A549 (cell line): ENCODE measurements around the gene AIG1. TPM values are rescaled to one million over a fixed set of nuclear protein-coding genes. Genes with fewer than 3 reads are reported as not detected.

Experiments
- ATAC-seq, 2 experiments: fragments of 200-7000 bp in 1 of 2; fragments of >200 bp in 1 of 2; cut with Nextera tagmentation in 1 of 2; cut with Tn5 transposase in 1 of 2; 3 replicates each; pipeline versions ENCODE4 v1.8.0 to v1.9.1; 2018 to 2020; ENCODE audit warnings: mild to moderate bottlenecking in 1 of 2, moderate library complexity in 1 of 2
- CTCF ChIA-PET: fragments of 300-600 bp; sonication (Branson Sonifier 250); formaldehyde crosslinking; extraction: SDS; loops from one replicate; lab custom pipeline; 2021; ENCODE audit warnings: antibody characterized with exemption, inconsistent platforms; lab: Yijun Ruan, JAX
- POLR2A ChIA-PET: fragments of 350-600 bp; formaldehyde crosslinking; extraction: SDS; loops from one replicate; lab custom pipeline; 2021; ENCODE audit warnings: antibody characterized with exemption, inconsistent platforms; lab: Yijun Ruan, JAX
- DNase-seq, 2 experiments: peaks; one replicate each; pipeline versions ENCODE4 v3.0.0 to v3.0.0-alpha.2; 2011 to 2016; ENCODE audit warnings: low read depth in 1 of 2, low spot score in 1 of 2
- FAIRE-seq: peaks from 2 replicates; lab custom pipeline; 2011; peaks lifted over from hg19 to GRCh38; lab: Jason Lieb, UNC
- H3K27ac ChIP-seq, 2 experiments: fragments of >200 bp; sonication (Bioruptor Twin); formaldehyde crosslinking; 3 replicates each; pipeline ENCODE4 v1.5.1; 2016 to 2017
- H3K4me1 ChIP-seq: fragments of >200 bp; sonication (Bioruptor Twin); formaldehyde crosslinking; 3 replicates; pipeline ENCODE4 v1.6.1; 2016
- H3K4me2 ChIP-seq: fragments of >200 bp; sonication (Bioruptor Twin); formaldehyde crosslinking; 3 replicates; pipeline ENCODE4 v1.6.1; 2016
- H3K4me3 ChIP-seq: fragments of >200 bp; sonication (Bioruptor Twin); formaldehyde crosslinking; 3 replicates; pipeline ENCODE4 v1.5.1; 2016
- H3K9me3 ChIP-seq: fragments of >200 bp; sonication (Bioruptor Twin); formaldehyde crosslinking; 3 replicates; pipeline ENCODE4 v1.6.1; 2016
- BCL3 ChIP-seq: fragments of >200 bp; sonication (Bioruptor Twin); formaldehyde crosslinking; IDR thresholded peaks from 3 replicates; pipeline ENCODE4 v1.6.1; 2016
- BHLHE40 ChIP-seq: IDR thresholded peaks from 2 replicates; pipeline ENCODE4 v1.6.1; 2012; ENCODE audit warnings: low read depth, low read length, inconsistent platforms
- CBX8 ChIP-seq: fragments of 200-600 bp; sonication (generic); IDR thresholded peaks from 2 replicates; pipeline ENCODE4 v1.6.1; 2016
- CEBPB ChIP-seq, 2 experiments: fragments of >200 bp in 1 of 2; sonication (Bioruptor Twin) in 1 of 2; formaldehyde crosslinking in 1 of 2; IDR thresholded peaks; 2 replicates each; pipeline ENCODE4 v1.6.1; 2012 to 2016
- ESRRA ChIP-seq: fragments of 150-350 bp; IDR thresholded peaks from 2 replicates; pipeline ENCODE4 v1.6.1; 2014; ENCODE audit warnings: mild to moderate bottlenecking, low read length, borderline replicate concordance
- FOSB ChIP-seq: fragments of 250-450 bp; sonication (Bioruptor Pico); IDR thresholded peaks from 2 replicates; pipeline ENCODE4 v1.5.0; 2020; ENCODE audit warnings: mild to moderate bottlenecking, moderate library complexity
- FOSL2 ChIP-seq, 2 experiments: fragments of 450-650 bp in 1 of 2; fragments of >200 bp in 1 of 2; sonication (Bioruptor Twin) in 1 of 2; formaldehyde crosslinking; IDR thresholded peaks; 2 replicates each; pipeline versions ENCODE4 v1.5.0 to v1.6.1; 2016 to 2020; ENCODE audit warnings: mild to moderate bottlenecking in 1 of 2, moderate library complexity in 1 of 2
- FOXS1 ChIP-seq: fragments of 250-450 bp; sonication (Bioruptor Pico); IDR thresholded peaks from 2 replicates; pipeline ENCODE4 v1.5.0; 2020; ENCODE audit warnings: mild to moderate bottlenecking, moderate library complexity
- HES2 ChIP-seq: fragments of >200 bp; sonication (Bioruptor Twin); formaldehyde crosslinking; IDR thresholded peaks from 2 replicates; pipeline ENCODE4 v1.6.1; 2016
- JUN ChIP-seq, 2 experiments: fragments of >200 bp; sonication (Bioruptor Twin); formaldehyde crosslinking; IDR thresholded peaks; 2 replicates in 1 of 2; 3 replicates in 1 of 2; pipeline ENCODE4 v1.6.1; 2016 to 2017
- KDM1A ChIP-seq: fragments of 200-600 bp; sonication (generic); IDR thresholded peaks from 2 replicates; pipeline ENCODE4 v1.6.1; 2016; ENCODE audit warnings: low read depth, mild to moderate bottlenecking
- NFE2L2 ChIP-seq: fragments of 150-350 bp; conservative IDR thresholded peaks from 2 replicates; pipeline ENCODE4 v1.6.1; 2014; ENCODE audit warnings: low read length
- NR3C1 ChIP-seq: fragments of >200 bp; sonication (Bioruptor Twin); formaldehyde crosslinking; IDR thresholded peaks from 3 replicates; pipeline ENCODE4 v1.6.1; 2017
- PBX3 ChIP-seq: IDR thresholded peaks from 2 replicates; pipeline ENCODE4 v1.6.1; 2012
- WGBS: methylation state at CpG from one replicate; pipeline ENCODE4 v1.1.6; 2017; ENCODE audit errors: missing lambda C conversion rate; 5-methylcytosine and 5-hydroxymethylcytosine counted together
- polyA plus RNA-seq, 4 experiments: library from polyadenylated mRNA; depleted of rRNA in 3 of 4; stranded (reverse); fragments of >200 nt; fragmentation: RNase III in 1 of 4; extraction: RNeasy Plus Mini Kit Qiagen cat#74134 plus additional on column Dnase treatment in 1 of 4; gene quantifications; 2 replicates in 3 of 4; 3 replicates in 1 of 4; pipeline ENCODE4 v1.2.3, GENCODE V29; 2011 to 2017
- TF ChIP-seq, protein P1 (sequence below): fragments of 200-600 bp; sonication (generic); IDR thresholded peaks from 2 replicates; pipeline ENCODE4 v1.6.1; 2016; ENCODE audit warnings: antibody characterized with exemption, mild to moderate bottlenecking, moderate library complexity
- TF ChIP-seq, protein P2 (sequence below): fragments of 250-450 bp; sonication (Bioruptor Pico); IDR thresholded peaks from 2 replicates; pipeline ENCODE4 v1.5.0; 2020; ENCODE audit warnings: low read depth, mild to moderate bottlenecking, moderate library complexity
- TF ChIP-seq, protein P3 (sequence below): fragments of 150-350 bp; IDR thresholded peaks from 2 replicates; pipeline ENCODE4 v1.6.1; 2014; ENCODE audit warnings: low read depth, mild to moderate bottlenecking, low read length

Gene AIG1
- polyA plus RNA-seq, 2 of the 4 experiments (the other 2 are of a cell fraction), result 29.5 to 38.3 TPM

- CTCF ChIA-PET, result interaction anchor here (0.5 kb wide), 1 partner anchor 11 kb away, joined by 4 read pairs; no protein-coding TSS in a partner anchor
- POLR2A ChIA-PET, result no interaction called here
- ATAC-seq (no peak), DNase-seq (no peak), FAIRE-seq (no peak)
- Histone ChIP-seq H3K27ac (no peak overlapping the region), H3K4me1 (no peaks in the 10 kb centered on the region), H3K4me2 (no peak overlapping the region), H3K9me3 (no peaks in the 10 kb centered on the region), H3K4me3 (no peak overlapping the region)
- TF ChIP-seq FOSL2 (IDR thresholded peaks at IDR 0.05) (no peak), FOSL2 (CRISPR knock-in tag; IDR thresholded peaks at IDR 0.05) (no peak), CBX8 (no peak)
- 74% methylated on average over 2 of the region's 2 CpGs for WGBS
Measured at GRCh38 chr6:143107440-143107839, 46.8 kb downstream of the AIG1 start.

- H3K9me3 ChIP-seq, result no peaks in the 10 kb centered on the region
- H3K4me1 ChIP-seq, result no peaks in the 10 kb centered on the region
- DNase-seq, result no peak
- 80% methylated on average over 6 of the region's 6 CpGs for WGBS
- no peak overlapping the region for H3K27ac ChIP-seq
- no peak for ATAC-seq
- H3K4me2 ChIP-seq, result no peak overlapping the region
- POLR2A ChIA-PET, result no interaction called here
- TF ChIP-seq KDM1A (no peak), ESRRA (no peak), HES2 (no peak), NFE2L2 (no peak), JUN (IDR thresholded peaks at IDR 0.05) (no peak), NR3C1 (no peak), BHLHE40 (no peak), FOXS1 (CRISPR knock-in tag) (no peak)
- TF ChIP-seq, protein P1, sequence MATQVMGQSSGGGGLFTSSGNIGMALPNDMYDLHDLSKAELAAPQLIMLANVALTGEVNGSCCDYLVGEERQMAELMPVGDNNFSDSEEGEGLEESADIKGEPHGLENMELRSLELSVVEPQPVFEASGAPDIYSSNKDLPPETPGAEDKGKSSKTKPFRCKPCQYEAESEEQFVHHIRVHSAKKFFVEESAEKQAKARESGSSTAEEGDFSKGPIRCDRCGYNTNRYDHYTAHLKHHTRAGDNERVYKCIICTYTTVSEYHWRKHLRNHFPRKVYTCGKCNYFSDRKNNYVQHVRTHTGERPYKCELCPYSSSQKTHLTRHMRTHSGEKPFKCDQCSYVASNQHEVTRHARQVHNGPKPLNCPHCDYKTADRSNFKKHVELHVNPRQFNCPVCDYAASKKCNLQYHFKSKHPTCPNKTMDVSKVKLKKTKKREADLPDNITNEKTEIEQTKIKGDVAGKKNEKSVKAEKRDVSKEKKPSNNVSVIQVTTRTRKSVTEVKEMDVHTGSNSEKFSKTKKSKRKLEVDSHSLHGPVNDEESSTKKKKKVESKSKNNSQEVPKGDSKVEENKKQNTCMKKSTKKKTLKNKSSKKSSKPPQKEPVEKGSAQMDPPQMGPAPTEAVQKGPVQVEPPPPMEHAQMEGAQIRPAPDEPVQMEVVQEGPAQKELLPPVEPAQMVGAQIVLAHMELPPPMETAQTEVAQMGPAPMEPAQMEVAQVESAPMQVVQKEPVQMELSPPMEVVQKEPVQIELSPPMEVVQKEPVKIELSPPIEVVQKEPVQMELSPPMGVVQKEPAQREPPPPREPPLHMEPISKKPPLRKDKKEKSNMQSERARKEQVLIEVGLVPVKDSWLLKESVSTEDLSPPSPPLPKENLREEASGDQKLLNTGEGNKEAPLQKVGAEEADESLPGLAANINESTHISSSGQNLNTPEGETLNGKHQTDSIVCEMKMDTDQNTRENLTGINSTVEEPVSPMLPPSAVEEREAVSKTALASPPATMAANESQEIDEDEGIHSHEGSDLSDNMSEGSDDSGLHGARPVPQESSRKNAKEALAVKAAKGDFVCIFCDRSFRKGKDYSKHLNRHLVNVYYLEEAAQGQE, result no peak
- TF ChIP-seq, all 56 proteins: peak for 0
- FAIRE-seq, result no peak
- H3K4me3 ChIP-seq, result no peak overlapping the region
- CTCF ChIA-PET, result interaction anchor here (0.5 kb wide), 1 partner anchor 10 kb away, joined by 4 read pairs; no protein-coding TSS in a partner anchor
Measured at GRCh38 chr6:143107911-143108761, 47.4 kb downstream of the AIG1 start.

DNA sequence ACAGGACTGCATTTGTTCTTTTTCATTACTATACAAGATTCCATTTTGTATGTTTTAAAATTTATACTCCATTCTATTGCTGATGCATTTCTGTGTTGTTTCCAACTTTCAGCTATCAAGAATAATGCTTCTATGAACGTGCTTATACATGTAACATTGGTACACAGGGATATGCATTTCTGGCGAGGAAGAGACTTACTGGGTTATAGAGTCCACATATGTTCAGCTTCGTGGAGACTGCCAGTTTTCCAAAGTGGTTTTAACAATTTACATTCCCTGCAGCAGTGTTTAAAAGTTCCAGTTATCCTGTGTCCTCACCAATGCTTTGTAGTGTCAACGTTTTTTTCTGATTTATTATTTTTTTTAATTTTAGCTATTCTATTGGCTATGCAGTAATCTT is 48.5 kb downstream of the AIG1 start:
- ChIA-PET CTCF (no interaction called here), POLR2A (no interaction called here)
- H3K9me3 ChIP-seq, result no peaks in the 10 kb centered on the region
- no peak overlapping the region for H3K4me3 ChIP-seq
- H3K27ac ChIP-seq, result no peak overlapping the region
- no peak for ATAC-seq
- H3K4me2 ChIP-seq, result no peak overlapping the region
- 62% methylated on average over 4 of the region's 4 CpGs for WGBS
- no peak for FAIRE-seq
- H3K4me1 ChIP-seq, result no peaks in the 10 kb centered on the region
- DNase-seq, result no peak
- TF ChIP-seq CEBPB (IDR thresholded peaks at IDR 0.05) (no peak), PBX3 (no peak), FOSL2 (IDR thresholded peaks at IDR 0.05) (no peak), FOSL2 (CRISPR knock-in tag; IDR thresholded peaks at IDR 0.05) (no peak), FOSB (no peak), JUN (IDR thresholded peaks at IDR 0.05) (no peak), BCL3 (no peak), BHLHE40 (no peak)
- TF ChIP-seq, protein P2, sequence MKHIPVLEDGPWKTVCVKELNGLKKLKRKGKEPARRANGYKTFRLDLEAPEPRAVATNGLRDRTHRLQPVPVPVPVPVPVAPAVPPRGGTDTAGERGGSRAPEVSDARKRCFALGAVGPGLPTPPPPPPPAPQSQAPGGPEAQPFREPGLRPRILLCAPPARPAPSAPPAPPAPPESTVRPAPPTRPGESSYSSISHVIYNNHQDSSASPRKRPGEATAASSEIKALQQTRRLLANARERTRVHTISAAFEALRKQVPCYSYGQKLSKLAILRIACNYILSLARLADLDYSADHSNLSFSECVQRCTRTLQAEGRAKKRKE (CRISPR knock-in tag), result no peak
- TF ChIP-seq, protein P3, sequence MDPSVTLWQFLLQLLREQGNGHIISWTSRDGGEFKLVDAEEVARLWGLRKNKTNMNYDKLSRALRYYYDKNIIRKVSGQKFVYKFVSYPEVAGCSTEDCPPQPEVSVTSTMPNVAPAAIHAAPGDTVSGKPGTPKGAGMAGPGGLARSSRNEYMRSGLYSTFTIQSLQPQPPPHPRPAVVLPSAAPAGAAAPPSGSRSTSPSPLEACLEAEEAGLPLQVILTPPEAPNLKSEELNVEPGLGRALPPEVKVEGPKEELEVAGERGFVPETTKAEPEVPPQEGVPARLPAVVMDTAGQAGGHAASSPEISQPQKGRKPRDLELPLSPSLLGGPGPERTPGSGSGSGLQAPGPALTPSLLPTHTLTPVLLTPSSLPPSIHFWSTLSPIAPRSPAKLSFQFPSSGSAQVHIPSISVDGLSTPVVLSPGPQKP, result no peak
- TF ChIP-seq, protein P1, result no peak
